ENCODE results near the gene GDF15.

DNA sequence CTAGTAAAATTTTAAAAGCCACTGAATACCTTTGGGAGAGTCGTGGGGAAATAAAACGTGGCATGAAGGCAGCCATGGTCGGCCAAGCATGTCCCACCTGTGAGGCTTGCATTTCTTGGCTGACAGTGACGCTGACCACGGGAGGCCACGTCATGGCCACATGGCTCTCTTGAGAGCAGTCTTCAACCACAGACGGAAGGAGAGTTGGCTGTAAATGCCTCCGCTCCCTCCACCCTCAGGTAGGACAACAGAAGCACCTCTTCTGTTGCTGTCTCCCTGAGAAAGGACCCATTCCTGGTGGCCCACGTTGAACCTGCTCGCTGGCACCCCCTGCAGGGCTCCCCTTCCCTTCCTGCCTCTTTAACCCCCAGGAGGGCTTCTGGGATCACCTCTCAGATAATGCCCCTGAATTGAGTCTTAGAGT is 22.1 kb downstream of the GDF15 start:
- TF ChIP-seq, protein P1, sequence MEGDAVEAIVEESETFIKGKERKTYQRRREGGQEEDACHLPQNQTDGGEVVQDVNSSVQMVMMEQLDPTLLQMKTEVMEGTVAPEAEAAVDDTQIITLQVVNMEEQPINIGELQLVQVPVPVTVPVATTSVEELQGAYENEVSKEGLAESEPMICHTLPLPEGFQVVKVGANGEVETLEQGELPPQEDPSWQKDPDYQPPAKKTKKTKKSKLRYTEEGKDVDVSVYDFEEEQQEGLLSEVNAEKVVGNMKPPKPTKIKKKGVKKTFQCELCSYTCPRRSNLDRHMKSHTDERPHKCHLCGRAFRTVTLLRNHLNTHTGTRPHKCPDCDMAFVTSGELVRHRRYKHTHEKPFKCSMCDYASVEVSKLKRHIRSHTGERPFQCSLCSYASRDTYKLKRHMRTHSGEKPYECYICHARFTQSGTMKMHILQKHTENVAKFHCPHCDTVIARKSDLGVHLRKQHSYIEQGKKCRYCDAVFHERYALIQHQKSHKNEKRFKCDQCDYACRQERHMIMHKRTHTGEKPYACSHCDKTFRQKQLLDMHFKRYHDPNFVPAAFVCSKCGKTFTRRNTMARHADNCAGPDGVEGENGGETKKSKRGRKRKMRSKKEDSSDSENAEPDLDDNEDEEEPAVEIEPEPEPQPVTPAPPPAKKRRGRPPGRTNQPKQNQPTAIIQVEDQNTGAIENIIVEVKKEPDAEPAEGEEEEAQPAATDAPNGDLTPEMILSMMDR (IDR thresholded peaks at IDR 0.05; ENCODE audit: poor library complexity, severe bottlenecking) = no peak
- TF ChIP-seq SMC3 (conservative IDR thresholded peaks at IDR 0.05; ENCODE audit: poor library complexity) = no peak
- TF ChIP-seq EP300 (conservative IDR thresholded peaks at IDR 0.05; ENCODE audit: poor library complexity, severe bottlenecking) = no peak
- TF ChIP-seq EZH2 (IDR thresholded peaks at IDR 0.05; ENCODE audit: borderline replicate concordance, insufficient read depth, low read length, poor library complexity, severe bottlenecking) = no peak
